Measurements from ENCODE around the gene SRD5A2. TPM values are rescaled to one million over a fixed set of nuclear protein-coding genes. Genes with fewer than 3 reads are reported as not detected.

Gene SRD5A2
- total RNA-seq = under 1 TPM in 1 of 2 donors, not detected in 1; under 0.01 TPM

GRCh38 chr2:31580321-31581117 is at the start of gene SRD5A2:
Gene SRD5A2, minus strand, starts transcription at chr2:31580938. Its CDS starts 38 bp downstream, at chr2:31580900.

Other genes with a start within 250 kb of the SRD5A2 start
- under 1 TPM in 1 of 2 donors, not detected in 1; under 0.01 TPM for gene XDH, start 166.2 kb downstream of the SRD5A2 start, total RNA-seq